K562 (cell line): ENCODE results near the gene RSPH3.

Experiments
- CBX8 ChIP-seq: fragments of 200-600 bp; sonication (generic); IDR thresholded peaks from 2 replicates; pipeline ENCODE4 v1.6.1; 2012; ENCODE audit warnings: borderline replicate concordance, mixed run types, low read depth, mild to moderate bottlenecking, moderate library complexity, mixed read lengths, low read length, control low read depth, inconsistent platforms; ENCODE audit not compliant: poor library complexity, severe bottlenecking; ENCODE audit errors: extremely low read depth
- CTCF ChIP-seq, 3 experiments: IDR thresholded peaks in 2 of 3; conservative IDR thresholded peaks in 1 of 3; 2 replicates each; pipeline ENCODE4 v1.5.1; 2011 to 2012; ENCODE audit warnings: low read length in 3 of 3, mild to moderate bottlenecking in 3 of 3, control low read depth in 2 of 3, improper control_type of control experiment in 1 of 3, inconsistent platforms in 1 of 3, low read depth in 1 of 3, mixed read lengths in 1 of 3, moderate library complexity in 1 of 3; ENCODE audit not compliant: insufficient read depth in 2 of 3
- E2F6 ChIP-seq, 2 experiments: IDR thresholded peaks; 2 replicates each; pipeline ENCODE4 v1.6.1; 2011; ENCODE audit warnings: borderline replicate concordance in 1 of 2, control low read depth in 1 of 2, low read depth in 1 of 2, low read length in 1 of 2, mild to moderate bottlenecking in 1 of 2, mixed read lengths in 1 of 2, moderate library complexity in 1 of 2; ENCODE audit not compliant: insufficient read depth in 1 of 2, insufficient read length in 1 of 2, poor library complexity in 1 of 2, severe bottlenecking in 1 of 2; ENCODE audit errors: extremely low read depth in 1 of 2
- EGR1 ChIP-seq: fragments of 450-650 bp; conservative IDR thresholded peaks from 2 replicates; pipeline ENCODE4 v1.6.1; 2017; ENCODE audit warnings: mild to moderate bottlenecking
- SREBF1 ChIP-seq: fragments of 150-350 bp; IDR thresholded peaks from 2 replicates; pipeline ENCODE4 v1.6.1; 2014; ENCODE audit warnings: antibody characterized with exemption, low read depth, low read length, borderline replicate concordance
- TCF7 ChIP-seq: sonication (generic); IDR thresholded peaks from 2 replicates; pipeline ENCODE4 v1.6.1; 2016; ENCODE audit warnings: antibody characterized with exemption, borderline replicate concordance
- ZNF696 ChIP-seq: fragments of 250-450 bp; sonication (Bioruptor Pico); conservative IDR thresholded peaks from 2 replicates; pipeline ENCODE4 v1.4.0; 2020; ENCODE audit warnings: mild to moderate bottlenecking, moderate library complexity
- TF ChIP-seq, protein P1 (sequence below), 2 experiments: fragments of 450-650 bp; IDR thresholded peaks; 2 replicates each; pipeline ENCODE4 v1.6.1; 2016

DNA sequence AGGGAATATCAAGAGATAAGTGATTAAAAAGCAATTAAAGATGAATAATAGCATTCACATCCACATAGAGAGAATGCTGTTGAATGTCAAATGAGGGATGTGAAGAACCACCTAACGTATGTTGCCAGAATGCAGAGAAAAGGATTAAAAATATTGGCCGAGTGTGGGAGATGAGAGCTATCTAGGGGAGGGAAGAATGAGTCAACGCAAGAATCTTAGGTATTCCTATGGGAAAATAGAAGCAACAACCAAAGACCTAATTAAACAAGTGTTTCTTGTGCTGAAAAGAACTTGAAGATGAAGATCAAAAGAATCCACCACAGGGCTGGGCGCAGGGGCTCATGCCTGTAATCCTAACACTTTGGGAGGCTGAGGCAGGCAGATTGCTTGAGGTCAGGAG is 12.2 kb upstream of the RSPH3 start:
- no peak for TF ChIP-seq TCF7
- no peak for TF ChIP-seq E2F6 (IDR thresholded peaks at IDR 0.05; ENCODE audit: borderline replicate concordance in 1 of 2, extremely low read depth in 1 of 2, insufficient read depth in 1 of 2, insufficient read length in 1 of 2, low read depth in 1 of 2, low read length in 1 of 2, poor library complexity in 1 of 2, severe bottlenecking in 1 of 2)
- no peak for TF ChIP-seq EGR1
- no peak for TF ChIP-seq CBX8
- TF ChIP-seq ZNF696 (CRISPR knock-in tag), result no peak
- TF ChIP-seq, protein P1, sequence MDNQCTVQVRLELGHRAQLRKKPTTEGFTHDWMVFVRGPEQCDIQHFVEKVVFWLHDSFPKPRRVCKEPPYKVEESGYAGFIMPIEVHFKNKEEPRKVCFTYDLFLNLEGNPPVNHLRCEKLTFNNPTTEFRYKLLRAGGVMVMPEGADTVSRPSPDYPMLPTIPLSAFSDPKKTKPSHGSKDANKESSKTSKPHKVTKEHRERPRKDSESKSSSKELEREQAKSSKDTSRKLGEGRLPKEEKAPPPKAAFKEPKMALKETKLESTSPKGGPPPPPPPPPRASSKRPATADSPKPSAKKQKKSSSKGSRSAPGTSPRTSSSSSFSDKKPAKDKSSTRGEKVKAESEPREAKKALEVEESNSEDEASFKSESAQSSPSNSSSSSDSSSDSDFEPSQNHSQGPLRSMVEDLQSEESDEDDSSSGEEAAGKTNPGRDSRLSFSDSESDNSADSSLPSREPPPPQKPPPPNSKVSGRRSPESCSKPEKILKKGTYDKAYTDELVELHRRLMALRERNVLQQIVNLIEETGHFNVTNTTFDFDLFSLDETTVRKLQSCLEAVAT (IDR thresholded peaks at IDR 0.05), result no peak
- no peak for TF ChIP-seq SREBF1
- TF ChIP-seq CTCF (IDR thresholded peaks at IDR 0.05 in 2 of 3, conservative IDR thresholded peaks at IDR 0.05 in 1 of 3; ENCODE audit: insufficient read depth in 2 of 3, low read depth in 1 of 3, low read length in 3 of 3), result no peak
